ENCODE measurements around the gene CD44.
A peak's percentile ranks its signal among the peaks of the same experiment; 100 is the strongest.
"Not testable (repeated sequence)": the region's sequence is repeated elsewhere in the genome, so short reads cannot be mapped to it uniquely, and the experiment has no call there.

Gene CD44

GRCh38 chr11:35207471-35208403 is 68.8 kb downstream of the CD44 start:
- Mint-ChIP-seq H3K4me3 (no peak overlapping the region), H3K4me1 (ENCODE audit: low read depth) (peaks cover 57% of the 10 kb centered on the region), H3K9me3 (peaks cover 8% of the 10 kb centered on the region), H3K36me3 (ENCODE audit: low read depth) (peaks cover 100% of the 10 kb centered on the region), H3K27ac (no peak overlapping the region), H3K27me3 (no peaks in the 10 kb centered on the region)
- no peak for DNase-seq

GRCh38 chr11:35208795-35209194 is 69.8 kb downstream of the CD44 start:
- Mint-ChIP-seq H3K4me1 (ENCODE audit: low read depth) (peaks cover 61% of the 10 kb centered on the region), H3K4me3 (no peak overlapping the region), H3K27ac (peak overlapping the region; percentile 31), H3K36me3 (ENCODE audit: low read depth) (peaks cover 100% of the 10 kb centered on the region), H3K9me3 (peaks cover 8% of the 10 kb centered on the region), H3K27me3 (no peaks in the 10 kb centered on the region)
- no peak for DNase-seq

GRCh38 chr11:35210876-35211546 is 72.0 kb downstream of the CD44 start:
- H3K36me3 Mint-ChIP-seq (ENCODE audit: low read depth): peaks cover 99% of the 10 kb centered on the region
- H3K27me3 Mint-ChIP-seq: no peaks in the 10 kb centered on the region
- no peak overlapping the region for H3K4me3 Mint-ChIP-seq
- peaks cover 66% of the 10 kb centered on the region for H3K4me1 Mint-ChIP-seq (ENCODE audit: low read depth)
- H3K27ac Mint-ChIP-seq: peak overlapping the region; percentile 31
- H3K9me3 Mint-ChIP-seq: peaks cover 8% of the 10 kb centered on the region
- no peak for DNase-seq

GRCh38 chr11:35211952-35212351 is 73.0 kb downstream of the CD44 start:
- DNase-seq: no peak
- H3K4me1 Mint-ChIP-seq (ENCODE audit: low read depth): peaks cover 71% of the 10 kb centered on the region
- no peak overlapping the region for H3K4me3 Mint-ChIP-seq
- peaks cover 8% of the 10 kb centered on the region for H3K9me3 Mint-ChIP-seq
- H3K27me3 Mint-ChIP-seq: no peaks in the 10 kb centered on the region
- peaks cover 99% of the 10 kb centered on the region for H3K36me3 Mint-ChIP-seq (ENCODE audit: low read depth)
- H3K27ac Mint-ChIP-seq: no peak overlapping the region

- Mint-ChIP-seq H3K27me3 (no peaks in the 10 kb centered on the region), H3K36me3 (ENCODE audit: low read depth) (peaks cover 97% of the 10 kb centered on the region), H3K4me1 (ENCODE audit: low read depth) (peaks cover 83% of the 10 kb centered on the region), H3K4me3 (peak overlapping the region; percentile 18), H3K27ac (peak overlapping the region; percentile 90), H3K9me3 (peaks cover 6% of the 10 kb centered on the region)
- no peak for DNase-seq
Measured at GRCh38 chr11:35214226-35214770, 75.3 kb downstream of the CD44 start.

- Mint-ChIP-seq H3K36me3 (ENCODE audit: low read depth) (peaks cover 97% of the 10 kb centered on the region), H3K4me3 (peak overlapping the region; percentile 18), H3K9me3 (peaks cover 6% of the 10 kb centered on the region), H3K4me1 (ENCODE audit: low read depth) (peaks cover 81% of the 10 kb centered on the region), H3K27ac (peak overlapping the region; percentile 90), H3K27me3 (no peaks in the 10 kb centered on the region)
- DNase-seq: no peak
Measured at GRCh38 chr11:35214792-35215193, 75.8 kb downstream of the CD44 start.

- Mint-ChIP-seq H3K4me3 (no peak overlapping the region), H3K9me3 (no peaks in the 10 kb centered on the region), H3K27ac (peak overlapping the region; percentile 90), H3K36me3 (ENCODE audit: low read depth) (peaks cover 96% of the 10 kb centered on the region), H3K4me1 (ENCODE audit: low read depth) (peaks cover 74% of the 10 kb centered on the region), H3K27me3 (no peaks in the 10 kb centered on the region)
- no peak for DNase-seq
Measured at GRCh38 chr11:35215945-35216344, 77.0 kb downstream of the CD44 start.

- Mint-ChIP-seq H3K4me1 (ENCODE audit: low read depth) (peaks cover 67% of the 10 kb centered on the region), H3K36me3 (ENCODE audit: low read depth) (peaks cover 96% of the 10 kb centered on the region), H3K9me3 (no peaks in the 10 kb centered on the region), H3K27me3 (no peaks in the 10 kb centered on the region), H3K27ac (peak overlapping the region; percentile 90), H3K4me3 (no peak overlapping the region)
- DNase-seq: no peak
Measured at GRCh38 chr11:35216962-35217678, 78.1 kb downstream of the CD44 start.

- peaks cover 53% of the 10 kb centered on the region for H3K4me1 Mint-ChIP-seq (ENCODE audit: low read depth)
- H3K27ac Mint-ChIP-seq: peak overlapping the region; percentile 78
- no peak overlapping the region for H3K4me3 Mint-ChIP-seq
- H3K9me3 Mint-ChIP-seq: no peaks in the 10 kb centered on the region
- peaks cover 95% of the 10 kb centered on the region for H3K36me3 Mint-ChIP-seq (ENCODE audit: low read depth)
- H3K27me3 Mint-ChIP-seq: no peaks in the 10 kb centered on the region
- DNase-seq: no peak
Measured at GRCh38 chr11:35218956-35219355, 80.0 kb downstream of the CD44 start.

GRCh38 chr11:35223371-35223796 is 84.4 kb downstream of the CD44 start:
- Mint-ChIP-seq H3K27me3 (no peaks in the 10 kb centered on the region), H3K4me1 (ENCODE audit: low read depth) (peaks cover 30% of the 10 kb centered on the region), H3K4me3 (no peak overlapping the region), H3K27ac (peak overlapping the region; percentile 55), H3K36me3 (ENCODE audit: low read depth) (peaks cover 98% of the 10 kb centered on the region), H3K9me3 (no peaks in the 10 kb centered on the region)
- DNase-seq: no peak

GRCh38 chr11:35223991-35224390 is 85.0 kb downstream of the CD44 start:
- Mint-ChIP-seq H3K36me3 (ENCODE audit: low read depth) (peaks cover 98% of the 10 kb centered on the region), H3K9me3 (no peaks in the 10 kb centered on the region), H3K27me3 (no peaks in the 10 kb centered on the region), H3K4me3 (no peak overlapping the region), H3K27ac (peak overlapping the region; percentile 55), H3K4me1 (ENCODE audit: low read depth) (peaks cover 27% of the 10 kb centered on the region)
- DNase-seq: no peak

GRCh38 chr11:35225946-35226520 is 87.1 kb downstream of the CD44 start:
- Mint-ChIP-seq H3K4me3 (no peak overlapping the region), H3K36me3 (ENCODE audit: low read depth) (peaks cover 99% of the 10 kb centered on the region), H3K4me1 (ENCODE audit: low read depth) (peaks cover 24% of the 10 kb centered on the region), H3K9me3 (no peaks in the 10 kb centered on the region), H3K27ac (peak overlapping the region; percentile 3), H3K27me3 (no peaks in the 10 kb centered on the region)
- no peak for DNase-seq

- not testable (repeated sequence) for H3K9me3 Mint-ChIP-seq, H3K27me3 Mint-ChIP-seq, H3K4me3 Mint-ChIP-seq, DNase-seq
- Mint-ChIP-seq H3K27ac (peak overlapping the region; percentile 83), H3K4me1 (ENCODE audit: low read depth) (peaks cover 25% of the 10 kb centered on the region), H3K36me3 (ENCODE audit: low read depth) (peaks cover 99% of the 10 kb centered on the region)
Measured at GRCh38 chr11:35226756-35227155, 87.8 kb downstream of the CD44 start.

Measured in activated T-cell treated with anti-CD3 and anti-CD28 coated beads, Interleukin-2, amount 50 U/mL, for 24 hours (primary cell).